Nucleus accumbens (tissue), 56 donors: Measurements from ENCODE around the gene TCEAL4.

ENCODE experiments used
- DNase-seq, 56 donors: peaks; one replicate each; lab custom pipeline; 2025; lab: John Stamatoyannopoulos, UW

Gene TCEAL4

DNA sequence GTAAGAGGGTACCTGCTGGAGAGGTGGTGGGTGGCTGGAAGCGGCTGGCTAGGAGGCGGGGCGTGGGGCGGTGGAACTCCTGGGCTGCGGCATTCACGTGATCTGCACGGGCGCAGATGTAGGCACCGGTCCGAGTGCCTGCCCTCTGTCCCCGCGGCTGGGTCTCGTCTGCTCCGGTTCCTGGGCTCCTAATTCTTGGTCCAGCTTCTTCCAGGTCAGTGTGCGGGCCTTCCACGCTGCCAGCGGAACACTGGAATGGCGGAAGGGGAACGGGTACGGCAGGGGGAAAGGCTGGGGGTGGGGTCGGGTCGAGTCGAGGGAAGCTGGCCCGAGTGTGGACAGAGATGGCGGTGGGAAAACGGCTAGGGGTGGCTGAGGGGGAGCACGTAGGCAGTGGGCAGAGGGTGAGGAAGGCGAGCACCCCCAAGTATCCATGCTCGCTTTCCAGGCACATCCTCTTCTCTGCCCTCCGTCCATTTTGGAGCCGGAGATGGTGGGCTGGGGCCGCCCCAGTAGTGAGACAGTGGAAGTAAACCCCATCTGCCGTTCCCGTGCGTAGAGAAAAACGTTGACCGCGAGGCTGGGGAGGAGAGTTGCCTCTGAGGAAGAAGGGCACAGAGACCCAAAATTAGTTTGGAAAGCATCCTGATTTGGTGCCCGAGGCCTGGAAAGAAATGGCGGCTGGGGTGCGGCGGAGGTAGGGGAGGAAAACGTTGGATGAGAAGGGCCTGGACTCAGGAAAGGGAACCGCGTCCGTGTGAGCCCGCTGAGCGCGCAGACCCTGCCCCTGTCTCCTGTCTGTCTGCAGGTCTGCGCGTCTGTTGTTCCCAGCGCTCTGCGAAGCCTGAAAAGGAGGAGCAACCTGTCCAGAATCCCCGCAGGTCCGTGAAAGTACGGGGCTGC, at the start of gene TCEAL4:
TSS of gene TCEAL4 (plus strand) at position 105 of the 903 bp plus-strand sequence. CDS start 1,161 bp downstream, outside the sequence.
- peak in 54 of 56 donors; percentile 1 to 75 (median 43) for DNase-seq

DNA sequence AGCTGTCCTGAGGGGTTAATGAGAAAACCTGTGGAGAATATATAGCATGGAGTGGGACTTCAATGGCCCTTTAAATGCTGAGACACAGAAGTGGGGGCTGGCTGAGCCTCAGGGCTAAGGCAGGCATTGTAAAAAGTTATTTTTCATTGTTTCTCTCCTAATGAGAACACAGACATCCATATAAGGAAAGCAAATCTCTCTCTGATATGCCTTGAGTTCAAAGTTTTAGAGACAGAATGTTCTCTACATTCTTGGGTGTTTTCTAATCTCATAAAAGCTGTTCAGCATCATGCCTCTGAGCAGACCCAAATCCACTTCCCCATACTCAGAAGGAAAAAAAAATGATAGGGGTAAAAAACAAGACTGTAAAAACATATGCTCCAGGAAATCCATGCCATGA, 49.2 kb upstream of the TCEAL4 start:
- DNase-seq, result no peak

DNA sequence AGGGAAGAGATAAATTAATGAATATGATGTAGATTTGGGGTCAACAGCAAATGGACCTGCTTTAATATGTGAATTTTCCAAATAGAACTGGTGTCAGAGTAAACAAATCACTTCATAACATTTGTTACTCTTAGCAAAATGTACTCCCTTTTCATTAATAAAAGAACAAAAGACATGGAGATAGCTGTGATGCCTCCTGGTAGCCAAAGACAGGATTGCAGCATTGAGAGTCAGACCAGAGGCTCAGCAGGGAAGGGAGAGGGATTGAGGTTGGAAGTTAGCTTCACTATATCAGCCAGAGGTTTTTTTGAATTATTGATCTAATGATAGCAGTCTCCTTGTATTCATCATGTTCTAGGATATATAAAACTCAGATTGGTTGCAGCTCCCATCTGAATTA, 48.6 kb upstream of the TCEAL4 start:
- no peak for DNase-seq

DNA sequence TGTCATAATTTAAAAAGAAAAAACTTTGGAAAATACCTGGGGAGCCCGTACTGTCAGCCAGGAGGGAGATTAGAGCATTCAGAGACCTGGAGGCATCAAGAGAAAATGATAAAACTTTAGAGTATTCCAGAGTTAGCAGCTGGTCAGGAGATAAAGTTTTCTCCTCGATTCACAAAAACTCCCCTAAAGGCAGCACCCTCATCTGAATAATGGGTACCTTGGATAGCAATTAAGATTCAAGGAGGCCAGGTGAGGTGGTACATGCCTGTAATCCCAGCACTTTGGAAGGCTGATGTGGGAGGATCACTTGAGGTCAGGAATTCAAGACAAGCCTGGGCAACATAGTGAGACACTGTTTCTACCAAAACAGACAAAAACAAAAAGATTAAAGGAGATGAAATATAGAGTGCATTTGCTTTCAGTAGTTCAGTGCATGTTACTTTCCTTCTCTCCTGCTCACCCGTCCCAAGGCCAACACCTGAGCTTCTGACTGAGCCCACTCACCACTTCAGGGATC, 47.4 kb upstream of the TCEAL4 start:
- no peak for DNase-seq

DNA sequence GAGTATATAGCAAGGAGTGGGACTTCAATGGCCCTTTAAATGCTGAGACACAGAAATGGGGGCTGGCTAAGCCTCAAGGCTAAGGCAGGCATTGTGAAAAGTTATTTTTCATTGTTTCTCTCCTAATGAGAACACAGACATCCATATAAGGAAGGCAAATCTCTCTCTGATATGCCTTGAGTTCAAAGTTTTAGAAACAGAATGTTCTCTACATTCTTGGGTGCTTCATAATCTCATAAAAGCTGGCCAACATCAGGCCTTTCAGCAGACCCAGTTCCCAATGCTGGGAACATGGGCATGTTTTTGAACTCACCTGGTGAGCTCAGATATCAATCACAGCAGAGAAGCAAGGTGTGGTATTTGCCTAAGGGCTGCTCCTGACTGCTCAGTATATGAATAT, 46.6 kb upstream of the TCEAL4 start:
- no peak for DNase-seq

DNA sequence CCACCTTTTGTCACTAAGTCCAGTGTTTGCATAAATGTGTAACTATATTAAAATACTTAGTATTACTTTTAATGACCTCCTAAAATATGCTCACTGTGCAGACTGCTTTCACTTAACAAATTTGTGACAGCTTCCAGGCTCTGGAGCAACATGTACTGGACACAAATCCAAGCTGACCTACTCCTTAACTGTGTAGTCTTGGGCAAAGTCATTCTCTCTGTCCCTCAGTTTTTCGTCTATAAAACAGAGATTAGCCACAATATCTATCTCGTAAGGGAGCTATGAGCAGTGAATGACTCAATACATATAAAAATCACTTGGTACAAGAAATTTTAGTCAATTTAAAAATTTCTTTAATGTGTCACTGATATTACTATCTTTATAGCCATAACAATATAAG, 45.6 kb upstream of the TCEAL4 start:
- no peak for DNase-seq

DNA sequence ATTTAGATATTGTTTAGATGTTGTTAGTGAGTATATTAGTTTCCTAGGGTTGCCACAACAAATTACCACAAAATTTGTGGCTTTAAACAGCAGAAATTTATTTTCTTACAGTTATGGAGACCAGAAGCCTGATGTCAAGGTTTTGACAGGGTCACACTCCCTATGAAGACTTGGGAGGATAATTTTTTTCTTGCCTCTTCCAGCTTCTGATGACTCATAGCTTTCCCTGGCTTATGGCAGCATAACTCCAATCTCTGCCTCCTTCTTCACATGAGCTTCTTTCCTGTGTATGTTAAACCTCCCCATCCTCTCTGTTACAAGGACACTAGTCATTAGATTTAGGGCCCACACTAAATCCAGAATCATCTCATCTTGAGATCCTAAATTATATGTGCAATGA, 45.2 kb upstream of the TCEAL4 start:
- no peak for DNase-seq

DNA sequence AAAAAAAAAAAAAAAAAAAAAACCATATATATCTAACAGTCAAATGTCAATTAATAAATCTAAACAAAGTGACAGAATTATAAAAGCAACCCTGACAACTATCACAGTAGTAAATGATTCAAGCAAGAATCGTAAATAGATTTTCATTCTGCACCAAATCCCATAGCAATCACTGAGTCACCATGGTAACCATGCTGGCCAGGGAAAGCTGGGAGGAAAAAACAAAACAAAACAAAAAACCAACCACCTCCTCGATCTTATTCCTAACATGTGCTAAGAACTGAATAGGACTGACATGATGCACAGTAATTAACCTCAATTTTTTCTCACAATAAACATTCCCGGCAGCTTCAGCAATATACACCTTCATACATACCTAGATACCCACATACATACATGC, 35.4 kb upstream of the TCEAL4 start:
- no peak for DNase-seq

DNA sequence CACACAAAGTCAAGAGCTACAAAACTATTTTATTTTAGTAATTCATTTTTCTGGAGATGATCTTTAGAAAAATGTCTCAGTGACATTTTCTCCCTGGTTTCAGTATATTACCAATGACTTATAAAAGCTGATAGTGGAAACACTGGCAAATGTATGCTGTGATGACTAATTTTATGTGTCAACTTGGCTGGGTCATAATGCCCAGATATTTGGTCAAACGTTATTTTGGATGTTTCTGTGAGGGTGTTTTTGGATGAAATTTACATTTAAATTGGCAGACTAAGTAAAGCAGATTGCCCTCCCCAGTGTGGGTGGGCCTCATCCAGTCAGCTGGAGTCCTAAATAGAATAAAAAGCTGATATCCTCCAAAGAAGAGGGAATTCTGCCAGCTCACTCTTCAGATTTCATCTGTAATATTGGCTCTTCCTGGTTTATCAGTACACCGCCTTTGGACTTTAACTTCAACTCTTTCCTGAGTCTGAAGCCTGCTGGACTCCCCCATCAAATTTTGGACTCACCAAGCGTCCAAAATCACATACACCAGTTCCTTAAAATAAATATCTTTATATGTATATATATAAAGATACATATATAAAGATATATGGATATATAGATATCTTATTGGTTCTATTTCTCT, 34.8 kb upstream of the TCEAL4 start:
- DNase-seq, result no peak

DNA sequence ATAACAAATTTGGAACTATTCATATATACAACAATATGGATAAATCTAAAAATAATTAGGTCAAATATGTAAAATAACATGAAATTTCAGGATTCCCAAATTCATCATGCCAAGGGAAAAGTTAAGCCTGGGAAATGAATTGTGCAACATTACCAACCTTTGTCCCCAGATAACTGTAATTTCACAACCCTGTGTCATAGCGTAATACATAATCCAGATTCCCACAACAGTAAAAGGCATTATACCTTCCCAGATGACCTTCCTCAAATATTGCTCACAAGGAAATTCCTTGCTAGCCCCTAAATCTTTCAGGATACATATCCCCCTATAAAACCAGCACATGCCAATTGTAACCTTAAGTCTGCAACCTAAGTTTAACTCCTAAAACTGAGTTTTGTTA, 33.1 kb upstream of the TCEAL4 start:
- no peak for DNase-seq

DNA sequence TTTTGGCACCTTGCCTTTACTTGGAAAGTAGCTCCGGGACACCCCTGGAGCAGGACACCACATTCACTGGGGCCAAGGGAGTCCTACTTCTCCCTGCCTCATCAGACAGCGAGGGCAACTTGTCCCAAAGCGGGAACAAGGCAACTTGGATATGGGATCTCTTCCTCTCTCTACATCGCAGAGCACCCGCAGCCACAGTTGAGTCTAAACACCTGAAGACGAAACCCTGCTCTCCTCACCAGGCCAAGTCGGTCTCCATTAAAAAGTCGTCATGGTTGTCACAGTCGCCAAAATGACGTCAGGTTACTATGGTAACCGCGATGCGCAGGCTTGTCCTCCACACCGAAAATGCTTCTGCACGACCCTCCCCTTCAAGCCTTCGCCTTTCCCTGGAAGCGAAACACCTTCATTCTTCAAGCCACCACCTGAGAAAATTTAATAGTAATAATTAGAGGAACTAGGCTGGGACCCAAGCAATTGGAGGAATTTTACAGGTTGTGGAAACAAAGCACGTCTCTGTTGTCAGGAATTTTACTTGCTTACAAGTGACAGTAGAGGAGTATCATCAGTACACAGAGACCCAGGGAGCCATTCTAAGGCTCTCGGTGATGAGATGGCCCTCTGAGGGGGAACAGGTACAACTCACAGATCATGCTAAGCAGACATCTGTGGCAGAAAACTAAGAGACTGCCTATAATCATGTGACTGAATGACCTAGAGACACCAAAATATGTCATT, 30.5 kb upstream of the TCEAL4 start:
- DNase-seq, result peak in 53 of 56 donors; percentile 1 to 81 (median 35)

DNA sequence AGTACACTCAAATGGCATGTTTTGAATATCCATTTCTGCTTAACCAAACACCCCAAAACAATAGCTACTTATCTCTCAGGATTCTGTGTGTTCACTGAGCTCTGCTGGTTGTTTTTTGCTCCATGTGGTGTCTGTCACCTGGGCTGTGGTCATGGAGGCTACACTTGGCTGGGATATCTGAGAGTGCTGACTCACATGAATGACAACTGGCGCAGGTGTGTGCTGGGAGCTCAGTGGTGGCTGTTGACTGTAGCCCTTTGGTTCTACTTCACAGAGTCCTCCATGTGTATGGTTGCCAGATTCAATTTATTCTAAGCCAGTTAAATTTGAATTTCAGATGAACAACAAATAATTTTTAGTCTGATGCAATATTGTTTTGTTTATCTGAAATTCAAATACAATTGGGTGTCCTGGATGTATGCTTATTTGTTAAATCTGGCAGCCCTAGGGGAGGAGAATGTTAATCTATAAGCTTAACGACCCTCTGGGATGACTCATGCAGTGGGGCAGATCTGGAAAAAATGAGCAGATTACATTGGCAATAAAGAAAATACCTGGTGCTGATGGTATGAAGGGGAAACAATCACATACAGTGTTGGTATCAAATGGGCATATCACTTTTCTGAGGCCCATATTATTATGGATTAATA, 28.2 kb upstream of the TCEAL4 start:
- no peak for DNase-seq

DNA sequence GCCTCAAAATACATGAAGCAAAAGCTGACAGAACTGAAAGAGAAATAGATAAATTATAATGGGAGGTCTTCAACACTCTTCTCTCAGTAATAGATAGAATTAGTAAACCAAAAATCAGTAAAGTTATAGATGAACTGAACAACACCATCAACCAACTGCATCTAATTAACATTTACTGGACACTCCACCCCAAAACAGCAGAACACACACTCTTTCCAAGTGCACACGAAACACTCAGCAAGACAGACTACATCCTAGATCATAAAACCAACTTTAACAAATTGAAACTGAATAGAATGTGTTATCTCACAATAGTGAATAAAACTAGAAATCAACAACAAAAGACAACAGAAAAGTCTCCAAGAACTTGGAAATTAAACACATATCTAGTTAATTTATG, 25.1 kb upstream of the TCEAL4 start:
- no peak for DNase-seq

DNA sequence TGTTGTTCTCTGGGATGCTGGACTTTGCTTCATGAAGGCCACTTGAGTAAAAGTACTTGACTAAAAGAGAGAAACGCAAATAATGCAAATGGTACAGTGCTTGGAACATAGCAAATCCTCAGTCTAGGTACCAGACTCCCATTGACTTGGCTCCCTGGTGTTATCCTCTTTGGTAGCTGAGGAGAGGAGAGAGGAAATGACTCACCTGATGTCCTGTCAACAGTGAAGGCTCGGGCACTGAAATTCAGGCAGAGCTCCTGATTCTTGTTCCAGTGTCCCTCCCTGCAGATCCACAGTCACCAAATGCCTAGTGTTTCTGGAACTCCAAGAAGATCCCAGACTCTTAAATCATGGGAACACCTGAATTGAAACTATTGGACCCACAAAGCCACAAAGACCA, 22.5 kb upstream of the TCEAL4 start:
- DNase-seq, result no peak

DNA sequence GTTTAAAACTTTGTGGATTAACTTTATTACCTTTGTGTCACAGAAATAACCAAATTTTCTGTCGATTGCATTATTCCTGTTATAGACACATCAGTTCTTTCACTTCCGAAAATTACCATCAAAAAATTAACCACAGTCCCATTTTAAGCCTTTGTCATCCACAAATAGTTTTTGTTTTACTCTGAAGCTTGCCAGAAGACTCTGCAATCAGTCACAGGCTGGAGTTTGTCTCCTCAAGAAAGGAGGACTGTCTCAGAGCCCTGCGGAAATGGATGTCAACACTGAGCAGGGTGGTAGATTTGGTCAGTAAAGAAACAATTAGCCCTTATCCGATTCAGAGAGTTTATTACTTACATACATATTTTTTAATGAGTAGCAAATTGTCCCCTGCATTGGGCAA, 20.1 kb upstream of the TCEAL4 start:
- no peak for DNase-seq

DNA sequence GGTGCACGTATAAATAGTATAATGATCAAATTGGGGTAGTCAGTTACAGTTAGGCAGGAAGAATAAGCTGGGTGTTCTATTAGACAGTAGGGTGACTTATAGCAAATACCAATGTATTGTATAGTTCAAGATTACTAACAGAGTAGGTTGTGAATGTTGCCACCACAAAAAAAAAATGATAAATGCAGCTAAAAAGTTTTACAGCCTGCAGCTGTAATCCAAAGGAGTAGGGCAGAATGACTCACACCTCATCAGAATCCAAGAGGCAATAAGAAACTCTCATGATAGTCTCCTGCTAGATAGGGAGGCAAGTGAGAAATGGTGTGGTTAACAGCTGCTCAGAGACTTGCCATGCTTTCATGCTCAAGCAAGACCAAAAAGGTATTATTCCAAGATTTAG, 19.6 kb upstream of the TCEAL4 start:
- no peak for DNase-seq

DNA sequence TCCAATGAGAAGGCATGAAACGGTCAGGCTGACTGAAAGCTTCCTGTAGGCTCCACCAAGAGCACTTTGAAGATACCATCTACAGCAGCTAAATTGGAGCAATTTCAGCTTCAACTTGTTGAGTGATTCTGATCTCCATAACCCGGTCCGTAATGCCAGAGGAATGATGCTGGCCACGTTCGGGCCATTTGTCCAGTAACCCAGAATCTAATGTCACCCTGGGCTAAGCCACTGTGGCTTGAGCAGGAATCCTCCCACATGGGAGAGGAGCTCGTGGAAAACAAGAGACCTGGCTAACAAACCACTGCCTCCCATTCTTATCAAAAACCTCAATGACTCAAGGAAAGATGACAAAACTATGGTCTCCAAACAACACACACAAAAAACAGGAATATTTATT, 14.2 kb upstream of the TCEAL4 start:
- DNase-seq, result no peak

DNA sequence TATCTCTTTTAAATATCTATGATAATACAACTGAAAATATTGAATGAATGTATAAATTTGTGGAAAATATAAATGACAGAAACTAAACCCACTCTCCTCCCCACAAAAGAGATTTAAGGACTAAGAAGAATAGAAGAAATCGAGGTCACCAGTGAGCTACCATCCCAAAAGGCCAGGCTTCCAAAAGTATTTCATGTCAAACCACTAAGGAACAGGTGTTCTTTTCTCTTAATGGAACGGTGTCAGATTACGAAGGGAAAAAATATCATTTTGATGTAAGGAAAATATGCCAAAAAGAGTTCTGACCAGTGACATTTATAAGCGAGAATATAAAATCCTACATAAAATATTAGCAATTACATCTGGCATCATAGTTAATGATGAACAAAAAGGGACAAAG, 13.6 kb upstream of the TCEAL4 start:
- no peak for DNase-seq

DNA sequence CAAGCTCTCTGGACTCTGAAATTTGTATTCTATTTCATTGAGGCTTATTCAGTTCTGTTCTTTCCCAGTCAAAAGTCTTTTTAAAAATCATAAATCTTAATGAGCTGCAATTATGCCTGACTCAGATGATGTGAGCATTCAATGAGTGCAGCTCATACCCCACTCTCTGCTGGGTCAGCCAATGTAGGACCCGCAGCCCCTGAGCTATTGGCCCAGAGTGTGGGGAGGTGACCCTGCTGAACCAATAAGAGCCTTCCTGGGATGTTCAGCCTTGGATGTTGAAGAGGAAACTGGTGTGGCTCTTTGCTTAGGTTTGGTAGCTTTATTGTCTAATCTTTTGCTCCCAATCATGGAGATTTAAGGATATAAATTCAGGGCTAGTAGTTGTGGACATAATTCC, 12.1 kb upstream of the TCEAL4 start:
- DNase-seq, result no peak

DNA sequence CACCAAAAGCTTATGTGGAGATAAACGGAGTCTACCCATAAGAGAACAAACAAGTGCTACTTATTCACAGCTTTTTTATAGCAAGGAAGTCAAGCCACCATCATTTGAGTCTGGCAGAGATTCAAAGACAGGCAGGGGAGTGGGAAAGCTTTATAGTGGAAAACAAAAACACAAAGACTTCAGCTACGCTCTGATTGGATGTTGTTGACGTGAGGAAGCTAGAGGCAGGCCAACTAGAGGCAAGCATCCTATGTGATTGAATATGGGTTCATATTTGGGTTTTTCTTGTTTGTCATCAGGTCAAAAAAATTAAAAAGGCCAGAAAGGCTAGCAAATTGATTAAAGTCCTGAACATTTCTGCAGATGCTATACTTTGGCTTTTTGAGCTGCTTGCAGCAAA, 719 bp upstream of the TCEAL4 start:
- peak in 2 of 56 donors; percentile 0 to 1 for DNase-seq

DNA sequence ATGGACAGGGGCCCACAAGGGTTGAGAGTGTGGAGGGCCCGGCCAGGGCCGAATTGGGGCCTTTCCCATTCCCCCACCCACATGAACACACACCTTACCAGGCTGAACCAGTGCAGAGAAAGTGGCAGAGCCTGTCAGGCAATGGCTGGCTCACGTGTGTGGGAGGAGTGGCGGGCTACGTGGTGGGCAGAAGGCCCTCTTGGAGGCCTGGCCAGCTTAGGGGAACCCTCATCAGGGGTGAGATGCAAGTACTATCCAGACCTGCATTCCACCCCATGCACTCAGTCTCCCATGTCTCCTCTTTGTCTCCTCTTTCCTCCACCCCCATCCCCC, 965 bp downstream of the TCEAL4 start:
- DNase-seq, result peak in 20 of 56 donors; percentile 0 to 34 (median 12)
